HEK293 (cell line): ENCODE measurements around the gene REM2.

Experiments used
- AEBP2 ChIP-seq: fragments of 450-650 bp; formaldehyde crosslinking; IDR thresholded peaks from 2 replicates; pipeline ENCODE4 v1.5.1; 2016; ENCODE audit warnings: missing biosample characterization, missing genetic modification characterization, borderline replicate concordance
- CTCF ChIP-seq: fragments of 450-650 bp; formaldehyde crosslinking; IDR thresholded peaks from 2 replicates; pipeline ENCODE4 v1.5.1; 2016; ENCODE audit warnings: missing biosample characterization, missing genetic modification characterization
- GLI4 ChIP-seq: fragments of 450-650 bp; formaldehyde crosslinking; IDR thresholded peaks from 2 replicates; pipeline ENCODE4 v1.5.1; 2016; ENCODE audit warnings: missing biosample characterization, missing genetic modification characterization
- GLIS1 ChIP-seq: fragments of 450-650 bp; formaldehyde crosslinking; IDR thresholded peaks from 2 replicates; pipeline ENCODE4 v1.5.1; 2016; ENCODE audit warnings: missing biosample characterization, missing genetic modification characterization
- HOXC10 ChIP-seq: sonication (generic); formaldehyde crosslinking; IDR thresholded peaks from 2 replicates; pipeline ENCODE4 v1.8.1; 2023; ENCODE audit warnings: mild to moderate bottlenecking, missing genetic modification reagents
- INSM2 ChIP-seq: fragments of 450-650 bp; formaldehyde crosslinking; IDR thresholded peaks from 2 replicates; pipeline ENCODE4 v1.5.1; 2016; ENCODE audit warnings: missing biosample characterization, missing genetic modification characterization
- KLF8 ChIP-seq: fragments of 450-650 bp; formaldehyde crosslinking; IDR thresholded peaks from 2 replicates; pipeline ENCODE4 v1.5.1; 2016; ENCODE audit warnings: missing biosample characterization, missing genetic modification characterization
- RBAK ChIP-seq: fragments of 450-650 bp; formaldehyde crosslinking; IDR thresholded peaks from 2 replicates; pipeline ENCODE4 v1.5.1; 2016; ENCODE audit warnings: missing biosample characterization, missing genetic modification characterization
- REST ChIP-seq: fragments of 450-650 bp; formaldehyde crosslinking; IDR thresholded peaks from 2 replicates; pipeline ENCODE4 v1.5.1; 2016; ENCODE audit warnings: missing biosample characterization, missing genetic modification characterization
- TCF7L2 ChIP-seq: IDR thresholded peaks from 2 replicates; pipeline ENCODE4 v1.6.1; 2011; ENCODE audit warnings: low read depth, mild to moderate bottlenecking, inconsistent platforms, low read length, moderate library complexity, borderline replicate concordance
- ZBTB20 ChIP-seq: fragments of 450-650 bp; formaldehyde crosslinking; IDR thresholded peaks from 2 replicates; pipeline ENCODE4 v1.5.1; 2016; ENCODE audit warnings: missing biosample characterization, missing genetic modification characterization
- ZBTB7A ChIP-seq: fragments of 450-650 bp; formaldehyde crosslinking; IDR thresholded peaks from 2 replicates; pipeline ENCODE4 v1.5.1; 2016; ENCODE audit warnings: low read depth, missing biosample characterization, missing genetic modification characterization
- ZFP69B ChIP-seq: fragments of 450-650 bp; formaldehyde crosslinking; IDR thresholded peaks from 2 replicates; pipeline ENCODE4 v1.5.1; 2016; ENCODE audit warnings: missing biosample characterization, missing genetic modification characterization
- ZNF175 ChIP-seq: fragments of 450-650 bp; formaldehyde crosslinking; IDR thresholded peaks from 2 replicates; pipeline ENCODE4 v1.5.1; 2016; ENCODE audit warnings: missing biosample characterization, missing genetic modification characterization
- ZNF202 ChIP-seq: fragments of 450-650 bp; formaldehyde crosslinking; IDR thresholded peaks from 2 replicates; pipeline ENCODE4 v1.5.1; 2016; ENCODE audit warnings: missing biosample characterization, missing genetic modification characterization, borderline replicate concordance
- ZNF248 ChIP-seq: fragments of 450-650 bp; formaldehyde crosslinking; IDR thresholded peaks from 2 replicates; pipeline ENCODE4 v1.5.1; 2017; ENCODE audit warnings: missing biosample characterization, missing genetic modification characterization
- ZNF266 ChIP-seq: fragments of 450-650 bp; formaldehyde crosslinking; IDR thresholded peaks from 2 replicates; pipeline ENCODE4 v1.5.1; 2016; ENCODE audit warnings: missing biosample characterization, missing genetic modification characterization, low read depth
- ZNF292 ChIP-seq: fragments of 450-650 bp; formaldehyde crosslinking; IDR thresholded peaks from 2 replicates; pipeline ENCODE4 v1.5.1; 2016; ENCODE audit warnings: low read depth, missing biosample characterization, missing genetic modification characterization, borderline replicate concordance
- ZNF302 ChIP-seq: fragments of 450-650 bp; formaldehyde crosslinking; IDR thresholded peaks from 2 replicates; pipeline ENCODE4 v1.5.1; 2016; ENCODE audit warnings: missing biosample characterization, missing genetic modification characterization, low read depth
- ZNF394 ChIP-seq: fragments of 450-650 bp; formaldehyde crosslinking; IDR thresholded peaks from 2 replicates; pipeline ENCODE4 v1.5.1; 2016; ENCODE audit warnings: missing biosample characterization, missing genetic modification characterization, mild to moderate bottlenecking, moderate library complexity, borderline replicate concordance
- ZNF449 ChIP-seq: fragments of 450-650 bp; formaldehyde crosslinking; IDR thresholded peaks from 2 replicates; pipeline ENCODE4 v1.5.1; 2017; ENCODE audit warnings: missing biosample characterization, mild to moderate bottlenecking, missing genetic modification characterization, moderate library complexity
- ZNF548 ChIP-seq: fragments of 450-650 bp; formaldehyde crosslinking; IDR thresholded peaks from 2 replicates; pipeline ENCODE4 v1.5.1; 2016; ENCODE audit warnings: missing biosample characterization, missing genetic modification characterization
- ZNF596 ChIP-seq: fragments of 450-650 bp; IDR thresholded peaks from 2 replicates; pipeline ENCODE4 v1.5.0; 2018; ENCODE audit warnings: missing biosample characterization, mild to moderate bottlenecking, missing genetic modification characterization, moderate library complexity
- ZNF843 ChIP-seq: fragments of 450-650 bp; formaldehyde crosslinking; IDR thresholded peaks from 2 replicates; pipeline ENCODE4 v1.5.1; 2016; ENCODE audit warnings: missing biosample characterization, missing genetic modification characterization
- ZSCAN5A ChIP-seq: fragments of 450-650 bp; formaldehyde crosslinking; IDR thresholded peaks from 2 replicates; pipeline ENCODE4 v1.5.1; 2016; ENCODE audit warnings: missing biosample characterization, missing genetic modification characterization

Gene REM2

GRCh38 chr14:22918804-22919600 lies 36.0 kb downstream of the REM2 start, which contains the start of gene RBM23 (continued):
- TF ChIP-seq CTCF (tag by site-specific recombination), result no peak
- TF ChIP-seq ZNF548 (tag by site-specific recombination), result no peak
- TF ChIP-seq ZNF302 (tag by site-specific recombination), result no peak
- no peak for TF ChIP-seq ZNF843 (tag by site-specific recombination)
- peak; percentile 72 for TF ChIP-seq ZFP69B (tag by site-specific recombination)
- no peak for TF ChIP-seq ZNF596
- TF ChIP-seq ZNF202, result no peak
- no peak for TF ChIP-seq REST (tag by site-specific recombination)
- TF ChIP-seq HOXC10, result no peak
- TF ChIP-seq GLI4 (tag by site-specific recombination), result no peak
- no peak for TF ChIP-seq AEBP2 (tag by site-specific recombination)
- TF ChIP-seq RBAK (tag by site-specific recombination), result no peak
- no peak for TF ChIP-seq ZNF292
- peak; percentile 28; the same call in 1 of the 2 replicates for TF ChIP-seq ZNF449 (tag by site-specific recombination)
- TF ChIP-seq ZNF266 (tag by site-specific recombination), result no peak
- no peak for TF ChIP-seq TCF7L2
- TF ChIP-seq INSM2 (tag by site-specific recombination), result peak; percentile 45; the same call in 1 of the 2 replicates
- no peak for TF ChIP-seq ZBTB7A (tag by site-specific recombination)
- no peak for TF ChIP-seq ZSCAN5A (tag by site-specific recombination)
- TF ChIP-seq ZBTB20 (tag by site-specific recombination), result no peak
- TF ChIP-seq ZNF248 (tag by site-specific recombination), result no peak
- peak; percentile 34; the same call in 1 of the 2 replicates for TF ChIP-seq ZNF394 (tag by site-specific recombination)
- TF ChIP-seq ZNF175 (tag by site-specific recombination), result no peak
- TF ChIP-seq KLF8, result peak; percentile 71; the same call in 1 of the 2 replicates
- no peak for TF ChIP-seq GLIS1 (tag by site-specific recombination)
